Nucleus accumbens (tissue), 56 donors: ENCODE results near the gene PTPN2.

Experiments
- DNase-seq, 56 donors: peaks; one replicate each; lab custom pipeline; 2025; lab: John Stamatoyannopoulos, UW

Gene PTPN2

DNA sequence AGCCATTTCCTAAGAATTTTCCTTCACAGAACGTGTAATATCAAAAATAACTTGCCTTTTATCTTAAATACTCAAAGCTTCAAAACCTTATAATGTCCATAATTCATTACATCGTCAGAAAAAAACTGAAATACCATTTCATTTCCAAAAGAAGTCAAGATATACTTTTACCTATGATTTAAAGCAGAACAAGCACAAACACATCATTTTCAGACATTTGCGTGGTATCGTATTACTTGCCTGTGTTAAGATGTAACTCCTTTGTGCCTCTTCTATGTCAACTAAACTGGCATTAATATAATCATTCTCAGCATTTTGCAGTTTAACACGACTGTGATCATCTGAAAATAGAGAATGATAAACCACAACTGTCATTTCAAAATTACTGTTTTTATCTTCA lies 47.5 kb downstream of the PTPN2 start:
- DNase-seq = no peak

DNA sequence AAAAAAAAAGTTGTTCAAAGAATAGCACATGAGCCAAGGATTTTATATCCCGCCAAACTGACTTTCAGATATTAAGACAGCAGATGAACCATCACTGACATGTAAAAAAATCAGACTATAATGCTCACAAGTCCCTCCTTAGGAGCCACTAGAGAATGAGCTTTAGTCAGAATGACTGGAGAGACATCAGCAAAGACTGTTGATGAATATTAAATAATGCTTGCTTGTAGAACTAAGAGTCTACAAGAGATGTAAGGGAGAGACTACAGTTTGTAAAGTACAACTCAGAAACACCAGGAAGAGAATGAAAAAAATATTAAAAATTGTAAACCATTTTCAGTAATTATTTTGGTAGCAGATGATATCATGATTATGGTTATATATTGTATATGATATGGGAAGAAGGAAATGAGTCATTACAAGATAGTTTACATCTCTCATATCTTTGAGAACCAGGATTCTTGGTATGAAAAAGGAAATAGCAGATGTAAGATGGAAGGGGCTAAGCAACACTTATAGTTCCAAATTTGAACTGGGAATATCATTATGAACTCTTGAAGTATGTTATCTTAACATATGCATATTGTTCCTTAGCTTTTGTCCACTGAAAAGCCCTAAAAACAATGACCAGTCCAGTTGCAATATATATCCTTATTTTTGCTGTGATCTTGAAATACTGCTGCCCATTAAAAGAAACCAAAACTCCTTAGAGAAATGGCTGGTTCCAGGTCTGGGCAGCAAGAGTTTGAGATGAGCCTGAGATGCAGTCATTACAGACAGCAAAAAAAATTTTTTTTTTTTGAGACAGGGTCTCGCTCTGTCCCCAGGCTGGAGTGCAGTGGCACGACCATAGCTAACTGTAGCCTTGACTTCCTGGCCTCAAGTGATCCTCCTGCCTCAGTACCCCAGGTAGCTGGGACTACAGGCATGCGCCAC lies 55.7 kb downstream of the PTPN2 start:
- DNase-seq = no peak

- no peak for DNase-seq
Measured at GRCh38 chr18:12827588-12827987, 56.4 kb downstream of the PTPN2 start.

DNA sequence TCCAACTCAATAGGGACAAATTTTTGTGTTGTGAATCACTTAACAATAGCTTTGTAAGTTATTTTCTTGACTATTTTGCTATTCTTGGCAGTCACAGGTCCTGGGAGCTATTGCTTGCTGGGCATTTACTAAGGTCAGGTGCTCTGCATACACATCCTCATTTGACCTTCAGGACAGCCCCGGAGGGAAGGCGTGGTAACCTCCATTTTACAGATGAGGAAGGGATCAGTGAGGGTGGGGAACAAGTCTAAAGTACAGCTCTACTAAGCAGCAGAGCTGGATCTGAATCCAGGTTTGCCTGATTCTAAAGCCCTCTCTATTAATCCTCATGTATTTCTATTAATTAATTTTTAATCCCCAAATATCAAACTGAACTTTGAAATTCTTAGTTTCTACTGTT lies 58.8 kb downstream of the PTPN2 start:
- DNase-seq = no peak

DNA sequence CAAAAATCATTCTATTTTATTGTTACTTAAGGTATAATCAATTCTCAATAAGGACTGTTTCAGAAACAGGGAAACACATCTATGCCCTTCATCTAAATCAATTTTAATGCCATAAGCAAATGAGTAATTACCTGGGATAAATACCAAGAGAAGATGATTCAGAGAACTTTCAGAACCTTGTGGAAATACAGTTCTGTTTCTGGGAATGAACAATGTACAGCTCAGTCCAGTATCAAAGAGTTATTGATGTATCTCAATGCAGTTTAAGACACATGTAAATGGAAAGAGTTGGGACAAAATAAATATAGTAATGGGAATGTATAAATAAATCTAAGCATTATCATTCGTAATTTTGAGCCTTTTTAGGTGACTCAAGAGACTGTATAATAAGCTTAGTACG lies 60.1 kb downstream of the PTPN2 start:
- no peak for DNase-seq

- DNase-seq = no peak
Measured at GRCh38 chr18:12821408-12821807, 62.6 kb downstream of the PTPN2 start.

DNA sequence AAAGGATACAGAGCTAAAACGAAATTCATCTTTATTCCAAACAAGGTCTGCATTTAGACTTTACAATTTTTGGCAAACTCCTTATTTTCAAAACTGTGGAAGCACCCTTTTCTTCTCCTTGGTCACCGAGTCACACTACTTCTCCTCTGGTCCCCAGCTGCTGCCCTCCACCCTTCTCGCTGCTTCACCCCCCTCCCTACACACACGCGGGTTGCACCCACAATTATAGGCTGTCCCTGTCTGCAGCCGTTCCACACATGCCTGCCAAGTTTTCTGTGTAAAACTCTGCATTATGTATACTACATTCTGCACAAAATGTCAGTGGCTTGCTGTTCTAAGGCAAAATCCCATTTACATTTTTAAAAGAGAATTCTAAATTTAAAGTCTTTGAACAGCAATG lies 63.5 kb downstream of the PTPN2 start:
- DNase-seq = peak in 13 of 56 donors; percentile 4 to 41 (median 12)

- DNase-seq = no peak
Measured at GRCh38 chr18:12819841-12820240, 64.2 kb downstream of the PTPN2 start.

- DNase-seq = no peak
Measured at GRCh38 chr18:12819322-12819721, 64.7 kb downstream of the PTPN2 start.

DNA sequence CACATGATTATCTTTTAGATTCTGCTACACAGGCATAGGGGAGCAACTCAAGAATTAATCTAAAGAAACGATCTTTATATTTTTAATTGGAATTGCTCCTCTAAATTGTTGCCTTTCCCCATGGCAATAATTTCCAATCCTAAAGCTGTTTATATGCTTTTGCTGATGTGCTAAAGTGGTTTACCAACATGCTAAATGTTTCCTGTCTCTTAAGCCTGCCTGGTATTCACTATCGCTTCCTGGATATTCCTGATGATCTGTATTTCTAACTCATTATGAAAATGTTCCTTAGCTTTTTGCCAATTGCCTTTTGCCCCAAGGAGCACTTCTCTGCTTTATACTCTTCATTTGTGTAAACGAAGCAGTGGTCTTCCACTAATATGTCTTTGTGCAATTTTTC lies 65.8 kb downstream of the PTPN2 start:
- DNase-seq = no peak

GRCh38 chr18:12816451-12816850 lies 67.6 kb downstream of the PTPN2 start:
- DNase-seq = no peak

DNA sequence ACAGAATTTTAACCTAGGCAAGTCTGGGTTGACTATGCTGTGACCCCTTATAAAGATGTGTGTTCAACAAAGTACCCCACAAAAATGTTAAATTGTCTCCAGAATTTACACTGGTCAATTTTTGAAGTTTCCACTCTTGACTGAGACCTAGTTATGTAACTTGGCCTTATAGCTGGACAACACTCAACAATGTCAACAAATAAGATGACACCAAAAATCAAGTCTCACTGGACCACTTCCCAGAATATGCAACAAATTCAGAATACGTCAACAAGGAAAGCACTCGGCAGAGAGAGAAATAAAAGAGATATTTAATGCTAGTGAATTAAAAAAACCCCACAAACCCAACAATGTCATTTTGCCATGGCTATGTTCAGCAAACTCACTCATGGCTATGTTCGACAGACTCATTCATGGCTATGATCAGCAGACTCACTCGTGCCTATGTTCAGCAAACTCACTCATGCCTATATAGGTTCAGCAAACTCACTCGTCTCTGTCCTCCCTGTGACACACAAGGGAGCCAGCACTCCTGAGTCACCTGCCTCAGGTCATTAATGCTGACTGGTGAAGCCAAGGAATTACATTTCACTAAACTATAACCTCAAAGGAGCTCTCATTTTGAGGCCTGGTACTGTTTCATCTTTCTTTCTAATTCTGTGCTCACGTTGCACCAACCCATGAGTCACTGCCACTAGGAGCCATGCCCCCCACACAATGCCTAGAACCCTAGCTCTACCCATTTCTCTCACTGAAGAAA lies 72.7 kb downstream of the PTPN2 start:
- peak in 1 of 56 donors; percentile 9 for DNase-seq

- DNase-seq = no peak
Measured at GRCh38 chr18:12803069-12803936, 80.7 kb downstream of the PTPN2 start.

GRCh38 chr18:12802538-12802937 lies 81.5 kb downstream of the PTPN2 start:
- no peak for DNase-seq

DNA sequence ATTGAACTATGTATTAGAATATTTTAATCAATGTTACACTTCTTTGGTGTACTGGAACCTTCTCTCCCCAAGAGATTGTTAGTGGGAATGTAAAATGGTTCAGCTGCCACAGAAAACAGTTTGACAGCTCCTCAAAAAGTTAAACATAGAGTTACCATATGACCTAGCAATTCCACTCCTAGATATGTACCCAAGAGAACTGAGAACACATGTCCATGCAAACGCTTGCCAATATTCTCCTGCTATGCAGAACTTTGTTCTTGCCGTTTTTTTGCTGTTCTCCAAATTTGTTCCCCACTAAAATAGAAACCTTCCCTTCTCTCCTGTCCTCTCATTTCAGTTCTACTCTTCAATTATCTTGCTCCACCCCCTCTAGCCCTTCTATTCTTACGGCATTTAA lies 87.6 kb downstream of the PTPN2 start:
- no peak for DNase-seq

DNA sequence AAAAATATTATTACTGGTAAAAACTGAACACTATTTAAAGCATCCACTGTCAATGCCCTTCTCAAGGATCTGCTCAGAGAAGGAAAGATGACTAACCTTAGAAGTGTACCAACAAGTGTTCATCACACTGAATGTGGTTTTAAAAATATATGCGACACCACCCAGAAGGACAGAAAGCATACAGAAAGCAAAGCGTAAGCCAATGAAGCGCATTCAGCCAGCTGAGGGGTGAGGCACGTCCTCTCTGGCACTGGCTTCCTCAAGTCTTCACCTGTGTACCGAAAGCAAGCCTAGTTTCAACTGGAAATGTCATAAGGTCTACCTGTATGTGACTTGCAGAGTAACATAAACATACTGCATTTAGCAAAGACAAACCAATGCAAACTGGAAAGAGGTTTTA lies 92.4 kb downstream of the PTPN2 start:
- DNase-seq = no peak

GRCh38 chr18:12786669-12787068 lies 97.4 kb downstream of the PTPN2 start:
- no peak for DNase-seq

- DNase-seq = no peak
Measured at GRCh38 chr18:12783524-12783923, 100.5 kb downstream of the PTPN2 start.

- DNase-seq = no peak
Measured at GRCh38 chr18:12782521-12782920, 101.5 kb downstream of the PTPN2 start.

GRCh38 chr18:12779456-12779855 lies 104.6 kb downstream of the PTPN2 start:
- no peak for DNase-seq

DNA sequence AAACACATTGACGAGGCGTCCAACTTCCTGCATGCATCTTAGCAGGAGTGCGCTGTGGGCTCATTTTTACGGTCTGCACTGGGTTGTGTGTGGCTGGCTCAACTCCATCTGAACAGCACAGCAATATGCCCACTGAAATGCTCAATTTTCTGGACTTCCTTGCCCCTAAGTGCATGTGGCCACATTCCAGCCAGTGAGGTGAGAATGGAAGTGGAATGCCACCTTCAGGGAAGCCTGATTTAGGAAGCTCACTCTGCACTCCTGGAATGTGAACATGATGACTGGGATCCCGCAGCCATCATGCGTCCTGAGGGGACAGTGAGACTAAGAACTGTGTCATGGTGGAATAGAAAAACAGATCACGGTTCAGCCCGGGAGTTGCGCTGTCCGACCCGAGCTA lies 105.0 kb downstream of the PTPN2 start:
- DNase-seq = no peak
